HCT116 (cell line): Measurements from ENCODE around the gene SRGAP3. TPM values are rescaled to one million over a fixed set of nuclear protein-coding genes. Genes with fewer than 3 reads are reported as not detected.

Experiments
- ATAC-seq: fragments of 200-7000 bp; cut with Tn5 transposase; 2 replicates; pipeline ENCODE4 v1.9.1; 2020; ENCODE audit warnings: mild to moderate bottlenecking, moderate library complexity
- BruUV-seq: library from RNA; stranded (reverse); fragments of 400-500 nt; replicated peaks from 2 replicates; lab custom pipeline; 2021; lab: Mats Ljungman, UMichigan
- CTCF ChIA-PET: fragments of 300-600 bp; sonication (Branson Sonifier 250); formaldehyde crosslinking; loops from one replicate; lab custom pipeline; 2021; ENCODE audit warnings: antibody characterized with exemption; lab: Charles Lee
- POLR2A ChIA-PET: fragments of 300-600, 350-600 bp; sonication (Branson Sonifier 250); formaldehyde crosslinking; loops from one replicate; lab custom pipeline; 2021; ENCODE audit warnings: antibody characterized with exemption; lab: Charles Lee
- RAD21 ChIA-PET, 2 experiments: fragments of 300-600 bp; sonication (Branson Sonifier 250); formaldehyde crosslinking; loops; one replicate each; lab custom pipeline; 2023; ENCODE audit warnings: low total read pairs in 2 of 2; ENCODE audit not compliant: uncharacterized antibody in 2 of 2, unreplicated experiment in 2 of 2, low non-redundant PET in 1 of 2; lab: Charles Lee
- DNase-seq: peaks from one replicate; pipeline ENCODE4 v3.0.0-alpha.2; 2010; ENCODE audit warnings: low read depth, low spot score
- H2AFZ ChIP-seq: fragments of 200-600 bp; shearing (Covaris generic), sonication (generic); 2 replicates; pipeline ENCODE4 v1.6.1; 2017; ENCODE audit warnings: low read depth, mixed run types, mixed read lengths, antibody characterized with exemption, low read length; ENCODE audit not compliant: poor library complexity, severe bottlenecking
- H3K27ac ChIP-seq: 2 replicates; pipeline ENCODE4 v1.5.1; 2012; ENCODE audit warnings: low read depth, low read length
- H3K27me3 ChIP-seq: fragments of 200-600 bp; sonication (generic); 2 replicates; pipeline ENCODE4 v1.6.1; 2016; ENCODE audit warnings: mixed run types, low read length, mixed read lengths; ENCODE audit not compliant: insufficient read depth
- H3K36me3 ChIP-seq, 2 experiments: fragments of 200-500 bp in 1 of 2; fragments of 200-600 bp in 1 of 2; sonication (Bioruptor generic) in 1 of 2; sonication (generic) in 1 of 2; 2 replicates each; pipeline versions ENCODE4 v1.5.1 to v1.6.1; 2014 to 2016; ENCODE audit warnings: low read length in 2 of 2, inconsistent platforms in 1 of 2, mixed read lengths in 1 of 2, mixed run types in 1 of 2; ENCODE audit not compliant: insufficient read depth in 2 of 2, control insufficient read depth in 1 of 2
- H3K4me1 ChIP-seq, 2 experiments: fragments of 200-600 bp in 1 of 2; sonication (generic) in 1 of 2; 2 replicates each; pipeline versions ENCODE4 v1.5.1 to v1.6.1; 2012 to 2017; ENCODE audit warnings: low read length in 2 of 2, inconsistent platforms in 1 of 2, mild to moderate bottlenecking in 1 of 2, mixed read lengths in 1 of 2, mixed run types in 1 of 2, moderate library complexity in 1 of 2; ENCODE audit not compliant: insufficient read depth in 2 of 2, control insufficient read depth in 1 of 2
- H3K4me2 ChIP-seq: fragments of 200-600 bp; sonication (generic); 2 replicates; pipeline ENCODE4 v1.6.1; 2017; ENCODE audit warnings: mixed run types, low read length, mixed read lengths
- H3K4me3 ChIP-seq, 2 experiments: fragments of 200-600 bp in 1 of 2; sonication (generic) in 1 of 2; replicated peaks in 1 of 2; 2 replicates each; pipeline ENCODE4 v1.5.1; 2011 to 2016; ENCODE audit warnings: low read length in 2 of 2, control low read depth in 1 of 2, low read depth in 1 of 2, mild to moderate bottlenecking in 1 of 2, mixed read lengths in 1 of 2, mixed run types in 1 of 2
- H3K79me2 ChIP-seq: fragments of 200-600 bp; sonication (generic); 2 replicates; pipeline ENCODE4 v1.6.1; 2017; ENCODE audit warnings: mild to moderate bottlenecking, mixed run types, low read length, moderate library complexity, mixed read lengths; ENCODE audit not compliant: insufficient read depth
- H3K9ac ChIP-seq: fragments of 200-600 bp; sonication (generic); 2 replicates; pipeline ENCODE4 v1.6.1; 2016; ENCODE audit warnings: low read length, mixed read lengths
- H3K9me2 ChIP-seq: fragments of 200-600 bp; sonication (generic), shearing (Covaris generic); 2 replicates; pipeline ENCODE4 v1.6.1; 2017; ENCODE audit warnings: mixed run types, mild to moderate bottlenecking, moderate library complexity; ENCODE audit not compliant: insufficient read depth
- H3K9me3 ChIP-seq, 2 experiments: fragments of 200-500 bp in 1 of 2; fragments of 200-600 bp in 1 of 2; sonication (Bioruptor generic) in 1 of 2; sonication (generic) in 1 of 2; 2 replicates each; pipeline ENCODE4 v1.6.1; 2014 to 2017; ENCODE audit warnings: low read length in 2 of 2, mixed read lengths in 2 of 2, inconsistent platforms in 1 of 2, low read depth in 1 of 2, mild to moderate bottlenecking in 1 of 2, mixed run types in 1 of 2, moderate library complexity in 1 of 2; ENCODE audit not compliant: control insufficient read depth in 1 of 2, insufficient read depth in 1 of 2
- H4K20me1 ChIP-seq: fragments of 200-600 bp; sonication (generic), shearing (Covaris generic); 2 replicates; pipeline ENCODE4 v1.6.1; 2017; ENCODE audit warnings: mixed run types, mild to moderate bottlenecking, moderate library complexity; ENCODE audit not compliant: insufficient read depth
- CBX3 ChIP-seq: IDR thresholded peaks from 2 replicates; pipeline ENCODE4 v1.6.1; 2012; ENCODE audit warnings: low read depth
- EGR1 ChIP-seq: IDR thresholded peaks from 2 replicates; pipeline ENCODE4 v1.6.1; 2012; ENCODE audit warnings: low read depth
- ELF1 ChIP-seq: IDR thresholded peaks from 2 replicates; pipeline ENCODE4 v1.6.1; 2012; ENCODE audit warnings: low read depth, borderline replicate concordance
- EZH2phosphoT487 ChIP-seq: fragments of 200-600 bp; IDR thresholded peaks from 2 replicates; pipeline ENCODE4 v1.6.1; 2018; ENCODE audit warnings: antibody characterized with exemption, borderline replicate concordance
- JUND ChIP-seq: IDR thresholded peaks from 2 replicates; pipeline ENCODE4 v1.6.1; 2012
- MAX ChIP-seq: IDR thresholded peaks from 2 replicates; pipeline ENCODE4 v1.6.1; 2012
- POLR2A ChIP-seq: IDR thresholded peaks from 2 replicates; pipeline ENCODE4 v1.7.0; 2011; ENCODE audit warnings: borderline replicate concordance; ENCODE audit not compliant: insufficient read depth, insufficient read length; ENCODE audit errors: extremely low read depth
- POLR2AphosphoS5 ChIP-seq: IDR thresholded peaks from 2 replicates; pipeline ENCODE4 v1.6.1; 2011; ENCODE audit warnings: mild to moderate bottlenecking, low read depth, low read length, moderate library complexity
- RAD21 ChIP-seq: IDR thresholded peaks from 2 replicates; pipeline ENCODE4 v1.6.1; 2012; ENCODE audit warnings: low read depth, mild to moderate bottlenecking
- SIN3A ChIP-seq: IDR thresholded peaks from 2 replicates; pipeline ENCODE4 v1.6.1; 2012; ENCODE audit warnings: low read depth
- SP1 ChIP-seq: IDR thresholded peaks from 2 replicates; pipeline ENCODE4 v1.6.1; 2012; ENCODE audit warnings: low read depth
- SRF ChIP-seq: IDR thresholded peaks from 2 replicates; pipeline ENCODE4 v1.6.1; 2012; ENCODE audit warnings: low read depth
- TCF7L2 ChIP-seq: IDR thresholded peaks from 2 replicates; pipeline ENCODE4 v1.7.0; 2011; ENCODE audit warnings: borderline replicate concordance, inconsistent platforms; ENCODE audit not compliant: insufficient read depth, insufficient read length; ENCODE audit errors: extremely low read depth
- YY1 ChIP-seq: IDR thresholded peaks from 2 replicates; pipeline ENCODE4 v1.6.1; 2011; ENCODE audit warnings: low read length, low read depth, moderate library complexity, mild to moderate bottlenecking; ENCODE audit not compliant: insufficient replicate concordance; ENCODE audit errors: extremely low read depth
- ZBTB33 ChIP-seq: IDR thresholded peaks from 2 replicates; pipeline ENCODE4 v1.6.1; 2011; ENCODE audit warnings: mild to moderate bottlenecking, low read length, moderate library complexity; ENCODE audit not compliant: insufficient replicate concordance; ENCODE audit errors: extremely low read depth
- ZFX ChIP-seq: fragments of 450-650 bp; IDR thresholded peaks from 2 replicates; pipeline ENCODE4 v1.6.1; 2017
- intact Hi-C: fragments of 100-400 bp; cut with micrococcal nuclease; formaldehyde crosslinking; loops from 2 replicates; pipeline ENCODE4 v1.10.0; 2022
- total RNA-seq: library from RNA; stranded (reverse); gene quantifications from one replicate; pipeline ENCODE4 v1.2.1, GENCODE V29; 2021; ENCODE audit not compliant: unreplicated experiment
- TF ChIP-seq, protein P1 (sequence below): IDR thresholded peaks from 2 replicates; pipeline ENCODE4 v1.6.1; 2012; ENCODE audit warnings: low read depth

Gene SRGAP3
- total RNA-seq, 1 experiment from 2014 or later, result 8.3 TPM

- BruUV-seq, result no TSS peak
- H3K27me3 ChIP-seq, result no peaks in the 10 kb centered on the region
- no peaks in the 10 kb centered on the region for H3K4me1 ChIP-seq
- ChIA-PET RAD21 (no interaction called here), CTCF (no interaction called here), POLR2A (no interaction called here)
- H3K9me3 ChIP-seq, result no peaks in the 10 kb centered on the region
- no peak for TF ChIP-seq EGR1
- TF ChIP-seq POLR2A, result no peak
- TF ChIP-seq SP1, result no peak
- no peak for TF ChIP-seq SIN3A
- no peak for TF ChIP-seq POLR2AphosphoS5
- TF ChIP-seq TCF7L2, result no peak
- TF ChIP-seq YY1, result no peak
- no peak for TF ChIP-seq JUND
- TF ChIP-seq RAD21, result no peak
- intact Hi-C loops, result no loop called here
- no peak overlapping the region for H3K27ac ChIP-seq
- no peaks in the 10 kb centered on the region for H3K36me3 ChIP-seq
- H2AFZ ChIP-seq, result no peak overlapping the region
- H3K9ac ChIP-seq, result no peak overlapping the region
- no peak overlapping the region for H3K4me3 ChIP-seq
- no peak overlapping the region for H3K4me2 ChIP-seq
- H4K20me1 ChIP-seq, result no peaks in the 10 kb centered on the region
- no peaks in the 10 kb centered on the region for H3K79me2 ChIP-seq
- ATAC-seq (no peak), DNase-seq (no peak)
- H3K9me2 ChIP-seq, result no peaks in the 10 kb centered on the region
These were observed 42.5 kb upstream of the SRGAP3 start for GRCh38 chr3:9291821-9292410.

- H3K9ac ChIP-seq, result no peak overlapping the region
- ChIA-PET POLR2A (no interaction called here), RAD21 (no interaction called here), CTCF (interaction anchor here (1.2 kb wide), 1 partner anchor 8 kb away, joined by 3 read pairs; no protein-coding TSS in a partner anchor)
- no peak overlapping the region for H3K4me2 ChIP-seq
- no peak for ATAC-seq
- DNase-seq, result no peak
- no peaks in the 10 kb centered on the region for H3K9me2 ChIP-seq
- H3K36me3 ChIP-seq, result no peaks in the 10 kb centered on the region
- H3K27ac ChIP-seq, result no peak overlapping the region
- H3K27me3 ChIP-seq, result no peaks in the 10 kb centered on the region
- intact Hi-C loops, result no loop called here
- no peaks in the 10 kb centered on the region for H4K20me1 ChIP-seq
- no peaks in the 10 kb centered on the region for H3K4me1 ChIP-seq
- H3K79me2 ChIP-seq, result no peaks in the 10 kb centered on the region
- H2AFZ ChIP-seq, result no peak overlapping the region
- H3K4me3 ChIP-seq, result no peak overlapping the region
- H3K9me3 ChIP-seq, result no peaks in the 10 kb centered on the region
- no TSS peak for BruUV-seq
- TF ChIP-seq SP1 (no peak), EZH2phosphoT487 (no peak), SRF (no peak), ELF1 (no peak), MAX (no peak), CBX3 (no peak), SIN3A (no peak), TCF7L2 (no peak), JUND (no peak), ZBTB33 (no peak), ZFX (no peak)
- TF ChIP-seq, protein P1, sequence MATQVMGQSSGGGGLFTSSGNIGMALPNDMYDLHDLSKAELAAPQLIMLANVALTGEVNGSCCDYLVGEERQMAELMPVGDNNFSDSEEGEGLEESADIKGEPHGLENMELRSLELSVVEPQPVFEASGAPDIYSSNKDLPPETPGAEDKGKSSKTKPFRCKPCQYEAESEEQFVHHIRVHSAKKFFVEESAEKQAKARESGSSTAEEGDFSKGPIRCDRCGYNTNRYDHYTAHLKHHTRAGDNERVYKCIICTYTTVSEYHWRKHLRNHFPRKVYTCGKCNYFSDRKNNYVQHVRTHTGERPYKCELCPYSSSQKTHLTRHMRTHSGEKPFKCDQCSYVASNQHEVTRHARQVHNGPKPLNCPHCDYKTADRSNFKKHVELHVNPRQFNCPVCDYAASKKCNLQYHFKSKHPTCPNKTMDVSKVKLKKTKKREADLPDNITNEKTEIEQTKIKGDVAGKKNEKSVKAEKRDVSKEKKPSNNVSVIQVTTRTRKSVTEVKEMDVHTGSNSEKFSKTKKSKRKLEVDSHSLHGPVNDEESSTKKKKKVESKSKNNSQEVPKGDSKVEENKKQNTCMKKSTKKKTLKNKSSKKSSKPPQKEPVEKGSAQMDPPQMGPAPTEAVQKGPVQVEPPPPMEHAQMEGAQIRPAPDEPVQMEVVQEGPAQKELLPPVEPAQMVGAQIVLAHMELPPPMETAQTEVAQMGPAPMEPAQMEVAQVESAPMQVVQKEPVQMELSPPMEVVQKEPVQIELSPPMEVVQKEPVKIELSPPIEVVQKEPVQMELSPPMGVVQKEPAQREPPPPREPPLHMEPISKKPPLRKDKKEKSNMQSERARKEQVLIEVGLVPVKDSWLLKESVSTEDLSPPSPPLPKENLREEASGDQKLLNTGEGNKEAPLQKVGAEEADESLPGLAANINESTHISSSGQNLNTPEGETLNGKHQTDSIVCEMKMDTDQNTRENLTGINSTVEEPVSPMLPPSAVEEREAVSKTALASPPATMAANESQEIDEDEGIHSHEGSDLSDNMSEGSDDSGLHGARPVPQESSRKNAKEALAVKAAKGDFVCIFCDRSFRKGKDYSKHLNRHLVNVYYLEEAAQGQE, result no peak
These were observed 41.1 kb upstream of the SRGAP3 start for GRCh38 chr3:9290566-9290965.
